ENCODE measurements around the gene PTPRN2.

GRCh38 chr7:158529181-158530096 lies 58.2 kb downstream of the PTPRN2 start:
- no peak for TF ChIP-seq CHCHD3 (CRISPR knock-in tag; IDR thresholded peaks at IDR 0.05)
- TF ChIP-seq SALL2 (CRISPR knock-in tag; IDR thresholded peaks at IDR 0.05) = no peak
- TF ChIP-seq NFYB (CRISPR knock-in tag; IDR thresholded peaks at IDR 0.05) = no peak
- no peak for TF ChIP-seq NFRKB (IDR thresholded peaks at IDR 0.05)
- no peak for TF ChIP-seq EED (CRISPR knock-in tag; IDR thresholded peaks at IDR 0.05)
- TF ChIP-seq CCAR2 (optimal IDR thresholded peaks at IDR 0.05; ENCODE audit: low read depth, low read length) = no peak
- no peak for TF ChIP-seq POLR2A (IDR thresholded peaks at IDR 0.05; ENCODE audit: insufficient read depth in 1 of 2, low read depth in 2 of 2, low read length in 2 of 2)
- TF ChIP-seq EP300 (IDR thresholded peaks at IDR 0.05; ENCODE audit: low read depth in 2 of 2, low read length in 2 of 2) = no peak
- no peak for TF ChIP-seq EP300 (CRISPR knock-in tag; IDR thresholded peaks at IDR 0.05; ENCODE audit: borderline replicate concordance)
- TF ChIP-seq ZNF335 (CRISPR knock-in tag; IDR thresholded peaks at IDR 0.05) = no peak
- no peak for TF ChIP-seq SRF (IDR thresholded peaks at IDR 0.05; ENCODE audit: low read depth, low read length)
